Measurements from ENCODE around the gene SLC25A20.
A peak's percentile ranks its signal among the peaks of the same experiment; 100 is the strongest.
"Not testable (repeated sequence)": the region's sequence is repeated elsewhere in the genome, so short reads cannot be mapped to it uniquely, and the experiment has no call there.

SLC25A20 gene

DNA sequence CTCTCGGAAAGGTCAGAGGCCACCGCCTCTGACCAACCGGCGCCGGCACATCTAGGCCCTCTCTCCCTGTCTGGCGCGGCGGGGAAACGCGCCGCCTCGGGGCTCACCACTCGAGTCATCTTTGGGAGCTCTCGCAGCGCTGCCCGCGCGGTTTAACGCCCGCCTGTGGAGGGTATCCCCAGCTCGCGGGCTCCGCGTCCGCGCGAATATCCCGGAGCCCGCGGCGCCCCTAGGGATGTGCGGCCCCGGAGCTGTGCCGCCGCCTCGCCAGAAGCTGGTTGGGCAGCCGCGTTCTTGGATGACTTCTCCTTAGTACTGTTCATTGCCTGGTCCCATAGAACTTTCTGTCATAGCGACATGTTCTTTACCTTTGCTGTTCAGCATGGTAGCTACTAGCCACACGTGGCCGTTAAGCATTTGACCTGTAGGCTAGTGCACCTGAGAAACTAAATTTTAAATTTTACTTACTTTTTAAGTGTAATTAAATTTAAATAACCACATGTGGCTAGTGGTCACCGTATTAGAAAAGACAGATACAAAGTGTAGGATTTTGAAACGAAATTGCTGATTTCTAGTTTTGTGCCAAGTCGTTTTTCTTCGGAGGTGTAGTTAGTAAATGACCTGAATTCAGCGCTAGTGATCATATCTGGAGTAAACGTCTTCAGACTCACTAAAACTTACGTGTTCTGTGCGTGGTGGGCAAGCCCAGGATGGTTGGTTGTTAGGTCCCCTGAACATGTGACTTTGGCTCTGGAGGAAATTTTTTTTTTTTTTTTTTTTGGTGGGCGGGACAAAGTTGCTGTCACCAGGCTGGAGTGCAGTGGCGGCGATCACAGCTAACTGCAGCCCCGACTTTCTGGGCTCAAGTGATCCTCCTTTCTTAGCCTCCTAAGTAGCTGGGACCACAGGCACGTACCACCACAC is 20.8 kb upstream of the SLC25A20 start:
- H3K4me1 Mint-ChIP-seq (ENCODE audit: low read depth) = peaks cover 25% of the 10 kb centered on the region
- H3K36me3 Mint-ChIP-seq = peaks cover 3% of the 10 kb centered on the region
- no peaks in the 10 kb centered on the region for H3K27me3 Mint-ChIP-seq

GRCh38 chr3:48918388-48919214 is 19.9 kb upstream of the SLC25A20 start, which contains the start of gene ARIH2:
ARIH2 (plus strand) TSS chr3:48918842; CDS start chr3:48927559, 8,717 bp downstream.
- Mint-ChIP-seq H3K9me3 (ENCODE audit: low read depth) (no peaks in the 10 kb centered on the region), H3K27ac (peak within 1 kb of the TSS; percentile 99), H3K27me3 (no peaks in the 10 kb centered on the region), H3K36me3 (peaks cover 3% of the 10 kb centered on the region), H3K4me1 (ENCODE audit: low read depth) (peaks cover 25% of the 10 kb centered on the region), H3K4me3 (peak within 1 kb of the TSS; percentile 98)

More for the DNA sequence above, 20.8 kb upstream of the SLC25A20 start:
- H3K9me3 Mint-ChIP-seq (ENCODE audit: low read depth) = no peaks in the 10 kb centered on the region
- H3K27ac Mint-ChIP-seq = peak overlapping the region; percentile 95
- H3K4me3 Mint-ChIP-seq = peak overlapping the region; percentile 98

GRCh38 chr3:48915296-48915695 is 16.6 kb upstream of the SLC25A20 start:
- no peaks in the 10 kb centered on the region for H3K9me3 Mint-ChIP-seq (ENCODE audit: low read depth)
- peak overlapping the region; percentile 81 for H3K27ac Mint-ChIP-seq
- H3K27me3 Mint-ChIP-seq = no peaks in the 10 kb centered on the region
- H3K4me3 Mint-ChIP-seq = peak overlapping the region; percentile 9
- H3K4me1 Mint-ChIP-seq (ENCODE audit: low read depth) = peaks cover 18% of the 10 kb centered on the region
- H3K36me3 Mint-ChIP-seq = no peaks in the 10 kb centered on the region

- not testable (repeated sequence) for H3K4me1 Mint-ChIP-seq (ENCODE audit: low read depth); H3K9me3 Mint-ChIP-seq (ENCODE audit: low read depth); H3K27ac Mint-ChIP-seq; H3K4me3 Mint-ChIP-seq; H3K36me3 Mint-ChIP-seq; H3K27me3 Mint-ChIP-seq
Measured at GRCh38 chr3:48907026-48907425, 8.3 kb upstream of the SLC25A20 start.

- Mint-ChIP-seq H3K4me1 (ENCODE audit: low read depth) (peaks cover 40% of the 10 kb centered on the region), H3K27ac (peak overlapping the region; percentile 90), H3K36me3 (no peaks in the 10 kb centered on the region), H3K27me3 (no peaks in the 10 kb centered on the region), H3K9me3 (ENCODE audit: low read depth) (no peaks in the 10 kb centered on the region), H3K4me3 (peak overlapping the region; percentile 94)
Measured at GRCh38 chr3:48899273-48899672, 591 bp upstream of the SLC25A20 start.

- Mint-ChIP-seq H3K27ac (peak overlapping the region; percentile 90), H3K36me3 (no peaks in the 10 kb centered on the region), H3K9me3 (ENCODE audit: low read depth) (no peaks in the 10 kb centered on the region), H3K27me3 (no peaks in the 10 kb centered on the region), H3K4me3 (peak overlapping the region; percentile 94), H3K4me1 (ENCODE audit: low read depth) (peaks cover 35% of the 10 kb centered on the region)
Measured at GRCh38 chr3:48897460-48898376, 964 bp downstream of the SLC25A20 start.

- H3K36me3 Mint-ChIP-seq = peaks cover 3% of the 10 kb centered on the region
- peak overlapping the region; percentile 94 for H3K4me3 Mint-ChIP-seq
- peaks cover 35% of the 10 kb centered on the region for H3K4me1 Mint-ChIP-seq (ENCODE audit: low read depth)
- H3K9me3 Mint-ChIP-seq (ENCODE audit: low read depth) = no peaks in the 10 kb centered on the region
- H3K27me3 Mint-ChIP-seq = no peaks in the 10 kb centered on the region
- peak overlapping the region; percentile 86 for H3K27ac Mint-ChIP-seq
Measured at GRCh38 chr3:48896936-48897335, 1.7 kb downstream of the SLC25A20 start.

GRCh38 chr3:48894516-48894915 is 4.2 kb downstream of the SLC25A20 start:
- Mint-ChIP-seq H3K4me1 (ENCODE audit: low read depth) (peaks cover 31% of the 10 kb centered on the region), H3K36me3 (peaks cover 3% of the 10 kb centered on the region), H3K27me3 (no peaks in the 10 kb centered on the region), H3K4me3 (no peak overlapping the region), H3K9me3 (ENCODE audit: low read depth) (no peaks in the 10 kb centered on the region), H3K27ac (no peak overlapping the region)

- Mint-ChIP-seq H3K27ac (no peak overlapping the region), H3K4me1 (ENCODE audit: low read depth) (peaks cover 13% of the 10 kb centered on the region), H3K27me3 (no peaks in the 10 kb centered on the region), H3K36me3 (peaks cover 3% of the 10 kb centered on the region), H3K9me3 (ENCODE audit: low read depth) (no peaks in the 10 kb centered on the region), H3K4me3 (no peak overlapping the region)
Measured at GRCh38 chr3:48891606-48892005, 7.1 kb downstream of the SLC25A20 start.

DNA sequence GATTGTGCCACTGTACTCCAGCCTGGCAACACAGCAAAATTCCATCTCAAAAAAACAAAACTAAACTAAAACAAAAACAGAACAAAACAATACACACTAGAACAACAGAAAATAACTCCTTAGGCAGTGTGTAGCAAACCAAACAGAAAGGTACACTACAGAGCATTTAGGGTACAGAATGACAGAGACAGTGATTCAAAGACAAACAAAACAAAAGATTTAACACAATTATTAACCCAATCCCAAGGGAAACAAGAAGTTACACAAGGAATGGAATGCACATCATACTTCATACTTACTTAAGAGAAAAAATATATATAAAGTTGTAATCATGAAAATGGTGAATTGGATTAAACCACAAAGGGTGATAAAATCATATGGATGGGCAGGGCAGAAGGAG is 12.9 kb downstream of the SLC25A20 start:
- Mint-ChIP-seq H3K4me3 (no peak overlapping the region), H3K27ac (peak overlapping the region; percentile 58), H3K27me3 (no peaks in the 10 kb centered on the region), H3K4me1 (ENCODE audit: low read depth) (peaks cover 10% of the 10 kb centered on the region), H3K36me3 (peaks cover 2% of the 10 kb centered on the region), H3K9me3 (ENCODE audit: low read depth) (no peaks in the 10 kb centered on the region)

DNA sequence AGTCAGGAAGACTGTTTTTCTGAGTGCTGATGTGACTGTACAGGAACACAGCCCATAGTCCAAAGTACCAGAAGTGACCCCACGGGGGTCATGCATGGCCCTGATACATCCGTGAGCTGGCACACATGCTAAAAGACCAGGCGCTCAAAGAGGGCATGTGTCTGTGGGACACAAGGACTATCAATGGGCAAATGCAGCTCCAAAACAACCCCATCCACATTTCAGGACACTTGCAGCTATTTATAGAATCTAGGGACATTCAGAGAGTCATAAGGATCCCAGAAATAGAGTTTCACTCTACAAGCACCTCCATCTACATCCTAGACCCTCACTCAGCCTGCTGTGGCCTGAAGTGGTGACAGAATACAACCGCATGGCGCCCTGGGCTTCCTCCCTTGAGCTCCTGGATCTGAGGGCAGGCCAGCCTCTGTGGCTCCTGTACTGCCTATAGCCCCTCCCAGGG is 17.0 kb downstream of the SLC25A20 start:
- Mint-ChIP-seq H3K4me1 (ENCODE audit: low read depth) (peaks cover 4% of the 10 kb centered on the region), H3K36me3 (peaks cover 2% of the 10 kb centered on the region), H3K4me3 (no peak overlapping the region), H3K27ac (no peak overlapping the region), H3K9me3 (ENCODE audit: low read depth) (no peaks in the 10 kb centered on the region), H3K27me3 (no peaks in the 10 kb centered on the region)

- H3K27me3 Mint-ChIP-seq = no peaks in the 10 kb centered on the region
- H3K36me3 Mint-ChIP-seq = peaks cover 2% of the 10 kb centered on the region
- no peak overlapping the region for H3K27ac Mint-ChIP-seq
Measured at GRCh38 chr3:48881006-48881405, 17.7 kb downstream of the SLC25A20 start.

DNA sequence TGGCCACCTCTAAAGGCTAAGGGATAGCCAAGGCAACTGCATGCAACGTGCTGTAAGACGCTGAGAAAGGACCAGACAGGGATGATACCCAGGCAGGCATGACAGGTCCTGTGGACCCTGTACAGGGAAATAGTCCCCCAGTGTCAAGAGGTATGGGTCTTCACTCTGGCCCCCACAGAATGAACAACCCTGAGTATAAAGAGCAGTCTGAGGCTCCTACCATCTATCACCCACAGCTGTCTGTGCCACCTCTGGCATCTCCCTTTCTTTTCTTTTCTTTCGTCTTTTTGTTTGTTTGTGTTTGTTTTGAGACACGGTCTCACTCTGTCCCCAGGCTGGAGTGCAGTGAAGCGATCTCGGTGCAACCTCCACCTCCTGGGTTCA is 18.7 kb downstream of the SLC25A20 start:
- Mint-ChIP-seq H3K27me3 (no peaks in the 10 kb centered on the region), H3K36me3 (no peaks in the 10 kb centered on the region), H3K4me3 (no peak overlapping the region), H3K4me1 (ENCODE audit: low read depth) (no peaks in the 10 kb centered on the region), H3K27ac (no peak overlapping the region), H3K9me3 (ENCODE audit: low read depth) (no peaks in the 10 kb centered on the region)

More at GRCh38 chr3:48881006-48881405, 17.7 kb downstream of the SLC25A20 start:
- Mint-ChIP-seq H3K4me3 (no peak overlapping the region), H3K9me3 (ENCODE audit: low read depth) (no peaks in the 10 kb centered on the region), H3K4me1 (ENCODE audit: low read depth) (peaks cover 4% of the 10 kb centered on the region)

DNA sequence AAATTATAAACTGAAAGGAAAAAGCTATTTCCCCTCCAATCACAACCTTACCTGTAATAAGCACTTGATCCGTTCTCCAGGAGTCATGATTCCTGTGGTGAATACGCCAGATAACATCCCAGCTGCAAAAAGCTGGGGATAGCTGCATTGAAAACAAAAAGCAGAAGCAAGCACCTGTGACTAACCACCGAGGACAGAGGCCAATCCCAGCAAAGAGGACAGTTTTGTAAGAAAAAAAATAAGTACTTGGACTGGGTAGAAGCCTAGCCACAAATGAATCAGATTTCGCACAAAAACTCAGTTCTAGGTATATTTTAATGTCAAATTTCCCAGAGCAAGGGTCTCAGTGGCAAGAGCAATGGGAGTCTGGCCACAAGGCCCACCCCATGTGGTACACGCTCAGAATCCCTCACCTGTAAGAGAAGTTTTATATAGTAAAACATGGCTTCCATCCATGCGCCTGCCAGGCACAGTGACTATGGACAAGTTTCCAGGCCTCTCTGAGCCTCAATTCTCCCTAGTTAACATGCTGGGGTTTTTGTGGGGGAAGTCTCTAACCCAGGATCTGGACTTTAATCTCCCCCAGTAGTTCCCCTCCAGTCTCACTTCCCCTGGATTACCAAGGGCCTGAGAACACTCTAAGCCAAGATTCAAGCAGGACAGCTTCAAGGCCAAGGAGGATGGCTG is 19.2 kb downstream of the SLC25A20 start:
- Mint-ChIP-seq H3K36me3 (no peaks in the 10 kb centered on the region), H3K4me1 (ENCODE audit: low read depth) (no peaks in the 10 kb centered on the region), H3K9me3 (ENCODE audit: low read depth) (no peaks in the 10 kb centered on the region), H3K4me3 (no peak overlapping the region), H3K27ac (no peak overlapping the region), H3K27me3 (no peaks in the 10 kb centered on the region)
